IMR-90 (cell line): Measurements from ENCODE around the gene RANBP9. TPM values are rescaled to one million over a fixed set of nuclear protein-coding genes. Genes with fewer than 3 reads are reported as not detected.

ENCODE experiments used
- ATAC-seq: fragments of 200-7000 bp; cut with Tn5 transposase; 2 replicates; pipeline ENCODE4 v1.9.1; 2020; ENCODE audit warnings: low read depth, mild to moderate bottlenecking, moderate library complexity
- BruUV-seq: library from RNA; stranded (reverse); fragments of 400-500 nt; replicated peaks from 2 replicates; lab custom pipeline; 2021; lab: Mats Ljungman, UMichigan
- CTCF ChIA-PET: fragments of 300-600 bp; formaldehyde crosslinking; extraction: SDS; loops from one replicate; lab custom pipeline; 2021; ENCODE audit warnings: antibody characterized with exemption; lab: Yijun Ruan, JAX
- POLR2A ChIA-PET: fragments of 300-600 bp; sonication (Branson Sonifier 250); formaldehyde crosslinking; loops from one replicate; lab custom pipeline; 2022; ENCODE audit warnings: antibody characterized with exemption; ENCODE audit not compliant: unreplicated experiment; lab: Charles Lee
- DNase-seq: peaks from one replicate; pipeline ENCODE4 v3.0.0; 2013
- H2AFZ ChIP-seq: replicated peaks from 2 replicates; pipeline ENCODE3; 2013; ENCODE audit warnings: low read length, mild to moderate bottlenecking; ENCODE audit not compliant: poor library complexity
- H2AK5ac ChIP-seq: 2 replicates; pipeline ENCODE4 v1.6.1; 2013; ENCODE audit warnings: low read depth, low read length, inconsistent platforms
- H2AK9ac ChIP-seq: replicated peaks from 2 replicates; pipeline ENCODE3; 2013; ENCODE audit warnings: mild to moderate bottlenecking, low read depth, low read length, moderate library complexity; ENCODE audit not compliant: poor library complexity
- H2BK120ac ChIP-seq: 2 replicates; pipeline ENCODE4 v1.6.1; 2013; ENCODE audit warnings: low read depth, low read length, inconsistent platforms
- H2BK15ac ChIP-seq: 3 replicates; pipeline ENCODE4 v1.6.1; 2013; ENCODE audit warnings: low read depth, low read length, inconsistent platforms
- H2BK20ac ChIP-seq: 2 replicates; pipeline ENCODE4 v1.6.1; 2013; ENCODE audit warnings: low read depth, mild to moderate bottlenecking, inconsistent platforms, low read length, moderate library complexity
- H2BK5ac ChIP-seq: 2 replicates; pipeline ENCODE4 v1.6.1; 2013; ENCODE audit warnings: mild to moderate bottlenecking, low read depth, low read length, inconsistent platforms; ENCODE audit not compliant: poor library complexity, severe bottlenecking
- H3K14ac ChIP-seq: replicated peaks from 2 replicates; pipeline ENCODE4 v1.6.1; 2013; ENCODE audit warnings: low read depth, low read length, inconsistent platforms
- H3K18ac ChIP-seq: 2 replicates; pipeline ENCODE4 v1.6.1; 2013; ENCODE audit warnings: low read depth, low read length, control low read depth
- H3K23ac ChIP-seq: 2 replicates; pipeline ENCODE4 v1.6.1; 2013; ENCODE audit warnings: low read depth, low read length, inconsistent platforms
- H3K27ac ChIP-seq: 2 replicates; pipeline ENCODE4 v1.5.1; 2013; ENCODE audit warnings: mild to moderate bottlenecking, control low read depth, low read length; ENCODE audit not compliant: insufficient read depth
- H3K27me3 ChIP-seq: 2 replicates; pipeline ENCODE4 v1.6.1; 2013; ENCODE audit warnings: low read length; ENCODE audit not compliant: control insufficient read depth, insufficient read depth
- H3K36me3 ChIP-seq: 2 replicates; pipeline ENCODE4 v1.6.1; 2013; ENCODE audit warnings: low read length, mixed read lengths; ENCODE audit not compliant: control insufficient read depth, insufficient read depth
- H3K4ac ChIP-seq: 2 replicates; pipeline ENCODE4 v1.6.1; 2013; ENCODE audit warnings: low read depth, low read length, inconsistent platforms
- H3K4me1 ChIP-seq: 2 replicates; pipeline ENCODE4 v1.6.1; 2013; ENCODE audit warnings: low read length, mixed read lengths; ENCODE audit not compliant: control insufficient read depth, insufficient read depth
- H3K4me2 ChIP-seq: 2 replicates; pipeline ENCODE4 v1.6.1; 2013; ENCODE audit warnings: low read depth, mild to moderate bottlenecking, control low read depth, low read length, moderate library complexity
- H3K4me3 ChIP-seq: 2 replicates; pipeline ENCODE4 v1.5.1; 2013; ENCODE audit warnings: low read depth, mild to moderate bottlenecking, control low read depth, low read length, moderate library complexity; ENCODE audit not compliant: insufficient read depth
- H3K56ac ChIP-seq: 2 replicates; pipeline ENCODE4 v1.6.1; 2013; ENCODE audit warnings: low read length, inconsistent platforms; ENCODE audit not compliant: insufficient read depth; ENCODE audit errors: extremely low read depth
- H3K79me1 ChIP-seq, 2 experiments: 2 replicates each; pipeline ENCODE4 v1.6.1; 2013; ENCODE audit warnings: low read length in 2 of 2, inconsistent platforms in 1 of 2, low read depth in 1 of 2
- H3K9ac ChIP-seq: 2 replicates; pipeline ENCODE4 v1.6.1; 2013; ENCODE audit warnings: low read depth, low read length, control low read depth
- H3K9me1 ChIP-seq: 2 replicates; pipeline ENCODE4 v1.6.1; 2013; ENCODE audit warnings: low read length, inconsistent platforms; ENCODE audit not compliant: insufficient read depth
- H3K9me3 ChIP-seq: 2 replicates; pipeline ENCODE4 v1.6.1; 2013; ENCODE audit warnings: low read length; ENCODE audit not compliant: control insufficient read depth, insufficient read depth
- H4K20me1 ChIP-seq: 2 replicates; pipeline ENCODE4 v1.6.1; 2013; ENCODE audit warnings: low read length, inconsistent platforms; ENCODE audit not compliant: insufficient read depth
- H4K5ac ChIP-seq: 2 replicates; pipeline ENCODE4 v1.6.1; 2013; ENCODE audit warnings: mild to moderate bottlenecking, low read depth, low read length, control low read depth
- H4K8ac ChIP-seq, 2 experiments: 2 replicates each; pipeline ENCODE4 v1.6.1; 2013; ENCODE audit warnings: low read depth in 2 of 2, low read length in 2 of 2, control low read depth in 1 of 2, inconsistent platforms in 1 of 2
- H4K91ac ChIP-seq: 2 replicates; pipeline ENCODE4 v1.6.1; 2013; ENCODE audit warnings: low read depth, low read length, inconsistent platforms; ENCODE audit not compliant: insufficient read depth
- CEBPB ChIP-seq: IDR thresholded peaks from 2 replicates; pipeline ENCODE4 v1.6.1; 2012; ENCODE audit warnings: low read depth, low read length, improper control_type of control experiment
- CHD1 ChIP-seq: IDR thresholded peaks from 2 replicates; pipeline ENCODE4 v1.6.1; 2012; ENCODE audit warnings: low read depth, low read length, improper control_type of control experiment
- MAFK ChIP-seq: IDR thresholded peaks from 2 replicates; pipeline ENCODE4 v1.6.1; 2012; ENCODE audit warnings: low read depth, low read length, improper control_type of control experiment
- RAD21 ChIP-seq: IDR thresholded peaks from 2 replicates; pipeline ENCODE4 v1.6.1; 2012; ENCODE audit warnings: low read length, improper control_type of control experiment
- RCOR1 ChIP-seq: IDR thresholded peaks from 2 replicates; pipeline ENCODE4 v1.6.1; 2012; ENCODE audit warnings: mild to moderate bottlenecking, low read length, improper control_type of control experiment; ENCODE audit not compliant: insufficient replicate concordance
- WGBS, 2 experiments: methylation state at CpG; one replicate each; pipeline versions ENCODE4 v1.1.5 to v1.1.7; 2013; ENCODE audit warnings: missing lambda C conversion rate in 2 of 2; ENCODE audit not compliant: insufficient read length in 1 of 2; ENCODE audit errors: extremely low coverage in 2 of 2; 5-methylcytosine and 5-hydroxymethylcytosine counted together
- dilution Hi-C: fragments of 300-500 bp; cut with HindIII; formaldehyde crosslinking; loops from one replicate; pipeline ENCODE4 v1.14.3; 2018; ENCODE audit warnings: low sequenced_read_pairs; ENCODE audit not compliant: unreplicated experiment
- in situ Hi-C: fragments of 300-500 bp; cut with MboI; formaldehyde crosslinking; loops from 3 replicates; pipeline ENCODE4 v1.14.3; 2019; ENCODE audit warnings: low sequenced_read_pairs, inconsistent platforms, mixed read lengths
- intact Hi-C: fragments of 100-400 bp; cut with micrococcal nuclease; formaldehyde crosslinking; loops from 2 replicates; pipeline ENCODE4 v1.10.0; 2022
- polyA plus RNA-seq, 3 experiments: library from polyadenylated mRNA; depleted of rRNA; stranded (reverse); fragments of >200 nt; gene quantifications; 2 replicates each; pipeline ENCODE4 v1.2.3, GENCODE V29; 2012; ENCODE audit warnings: low replicate concordance in 1 of 3
- total RNA-seq: library from RNA; depleted of rRNA; stranded (reverse); fragments of >200 nt; gene quantifications from 2 replicates; pipeline ENCODE4 v1.2.3, GENCODE V29; 2012

Gene RANBP9
- total and polyA plus RNA-seq, 2 of the 4 experiments (the other 2 are of a cell fraction), result 17.7 to 27.8 TPM

GRCh38 chr6:13712599-13712898 lies 914 bp upstream of the RANBP9 start:
- POLR2A ChIA-PET, result interaction anchor here (0.7 kb wide), 1 partner anchor 27 kb away, joined by 3 read pairs; no protein-coding TSS in a partner anchor
- no peaks in the 10 kb centered on the region; the same call in 1 of the 2 replicates for H3K9me1 ChIP-seq
- no peak overlapping the region for H2BK120ac ChIP-seq
- peaks cover 3% of the 10 kb centered on the region for H3K4me1 ChIP-seq
- H4K8ac ChIP-seq, result peak overlapping the region; percentile 28 to 87; a peak in 3 of 4 replicates
- H4K20me1 ChIP-seq, result peaks cover 22% of the 10 kb centered on the region; the same call in 1 of the 2 replicates
- no peaks in the 10 kb centered on the region for H3K36me3 ChIP-seq
- no peak overlapping the region for H4K91ac ChIP-seq
- H2BK5ac ChIP-seq, result peak overlapping the region; percentile 89
- peak overlapping the region; percentile 94; the same call in 1 of the 2 replicates for H3K27ac ChIP-seq
- H3K23ac ChIP-seq, result peak overlapping the region; percentile 84; the same call in 1 of the 2 replicates
- 0% methylated on average over 2 of the region's 4 CpGs; no CpG with 5 or more reads in 1 of the 2 experiments for WGBS, 2 experiments
- H3K79me1 ChIP-seq, result peaks cover 0 to 4% of the 10 kb centered on the region in 2 experiments; a peak in 2 of 4 replicates
- no peak overlapping the region for H2BK20ac ChIP-seq
- in situ Hi-C loops, result no loop called here
- H3K4me2 ChIP-seq, result peak overlapping the region; percentile 96
- H2AK5ac ChIP-seq, result no peak overlapping the region
- no TSS peak for BruUV-seq
- H3K9ac ChIP-seq, result peak overlapping the region; percentile 96; the same call in 1 of the 2 replicates
- peak overlapping the region; percentile 96; the same call in 1 of the 2 replicates for H4K5ac ChIP-seq
- no peak overlapping the region for H2AFZ ChIP-seq
- intact Hi-C loops, result loop anchor here (1.0 to 5.0 kb wide), 3 partner anchors 20 to 97 kb away; partner anchors contain the start of gene NOL7
- ATAC-seq, result no peak
- H3K27me3 ChIP-seq, result no peaks in the 10 kb centered on the region
- peak; percentile 21 for DNase-seq
- peak overlapping the region; percentile 83; the same call in 1 of the 2 replicates for H3K4ac ChIP-seq
- H3K18ac ChIP-seq, result peak overlapping the region; percentile 99; the same call in 1 of the 2 replicates
- H3K14ac ChIP-seq, result no peak overlapping the region
- TF ChIP-seq RAD21 (no peak), RCOR1 (no peak), MAFK (peak; percentile 33), CEBPB (no peak), CHD1 (no peak)
- H3K56ac ChIP-seq, result no peak overlapping the region
- H2BK15ac ChIP-seq, result no peak overlapping the region
- H3K4me3 ChIP-seq, result peak overlapping the region; percentile 94
- dilution Hi-C loops, result no loop called here
- H2AK9ac ChIP-seq, result no peak overlapping the region
- no peaks in the 10 kb centered on the region for H3K9me3 ChIP-seq
- CTCF ChIA-PET, result interaction anchor here (0.9 to 1.1 kb wide), 2 partner anchors 15 to 97 kb away, joined by 4 to 5 read pairs; partner anchors contain the start of gene NOL7
